OCI-LY1 (cell line): Measurements from ENCODE around the gene KLHL28.

Experiments
- H2AFZ ChIP-seq: fragments of 200-600 bp; sonication (generic), shearing (Covaris generic); 2 replicates; pipeline ENCODE4 v1.6.0; 2014; ENCODE audit warnings: antibody characterized with exemption, mild to moderate bottlenecking, low read length
- H3F3A ChIP-seq: fragments of 200-600 bp; sonication (generic), shearing (Covaris generic); 2 replicates; pipeline ENCODE4 v1.6.0; 2014; ENCODE audit warnings: mild to moderate bottlenecking, antibody characterized with exemption, low read length, moderate library complexity; ENCODE audit not compliant: insufficient read depth
- H3K27ac ChIP-seq: fragments of 200-600 bp; sonication (generic); 2 replicates; pipeline ENCODE4 v1.5.1; 2014; ENCODE audit warnings: low read length, mixed run types, mild to moderate bottlenecking, low read depth; ENCODE audit not compliant: poor library complexity, severe bottlenecking
- H3K27me3 ChIP-seq: fragments of 200-600 bp; sonication (generic); 2 replicates; pipeline ENCODE4 v1.6.0; 2014; ENCODE audit warnings: antibody characterized with exemption, mild to moderate bottlenecking, low read length, moderate library complexity; ENCODE audit not compliant: insufficient read depth
- H3K36me3 ChIP-seq: fragments of 200-600 bp; sonication (generic); 2 replicates; pipeline ENCODE4 v1.6.1; 2014; ENCODE audit warnings: mild to moderate bottlenecking, antibody characterized with exemption, low read length, moderate library complexity, mixed read lengths; ENCODE audit not compliant: insufficient read depth
- H3K4me1 ChIP-seq: fragments of 200-600 bp; sonication (generic); 2 replicates; pipeline ENCODE4 v1.5.1; 2014; ENCODE audit warnings: mild to moderate bottlenecking, low read length, moderate library complexity; ENCODE audit not compliant: insufficient read depth, severe bottlenecking
- H3K4me2 ChIP-seq: fragments of 200-600 bp; sonication (generic), shearing (Covaris generic); 2 replicates; pipeline ENCODE4 v1.6.1; 2014; ENCODE audit warnings: low read length
- H3K4me3 ChIP-seq: fragments of 200-600 bp; sonication (generic); 2 replicates; pipeline ENCODE4 v1.5.1; 2014; ENCODE audit warnings: low read length, low read depth, mild to moderate bottlenecking, mixed read lengths; ENCODE audit not compliant: poor library complexity, severe bottlenecking
- H3K79me2 ChIP-seq: fragments of 200-600 bp; shearing (Covaris generic); 2 replicates; pipeline ENCODE4 v1.6.1; 2016; ENCODE audit warnings: mixed run types, low read length, mixed read lengths; ENCODE audit not compliant: insufficient read depth
- H3K9ac ChIP-seq: fragments of 200-600 bp; sonication (generic), shearing (Covaris generic); 2 replicates; pipeline ENCODE4 v1.6.1; 2014; ENCODE audit warnings: mild to moderate bottlenecking, low read length, mixed read lengths
- H3K9me2 ChIP-seq: fragments of 200-600 bp; sonication (generic), shearing (Covaris generic); 2 replicates; pipeline ENCODE4 v1.6.1; 2014; ENCODE audit warnings: low read depth, mild to moderate bottlenecking, low read length, mixed read lengths
- H3K9me3 ChIP-seq: fragments of 200-600 bp; shearing (Covaris generic); 2 replicates; pipeline ENCODE4 v1.6.1; 2014; ENCODE audit warnings: low read length, mixed read lengths
- H4K20me1 ChIP-seq: fragments of 200-600 bp; sonication (generic), shearing (Covaris generic); 2 replicates; pipeline ENCODE4 v1.6.0; 2016; ENCODE audit warnings: mild to moderate bottlenecking, low read length; ENCODE audit not compliant: insufficient read depth
- CTCF ChIP-seq: fragments of 200-600 bp; sonication (generic), shearing (Covaris generic); IDR thresholded peaks from 2 replicates; pipeline ENCODE4 v1.5.1; 2017; ENCODE audit warnings: mild to moderate bottlenecking, antibody characterized with exemption, low read length, moderate library complexity, mixed read lengths
- EZH2 ChIP-seq: fragments of 200-600 bp; sonication (generic), shearing (Covaris generic); IDR thresholded peaks from 2 replicates; pipeline ENCODE4 v1.8.0; 2017; ENCODE audit warnings: borderline replicate concordance, mixed run types, mild to moderate bottlenecking, antibody characterized with exemption, low read length, moderate library complexity, mixed read lengths

Gene KLHL28

GRCh38 chr14:44945264-44945663 is 16.5 kb downstream of the KLHL28 start:
- H4K20me1 ChIP-seq, result no peaks in the 10 kb centered on the region
- no peaks in the 10 kb centered on the region for H3K4me1 ChIP-seq
- no peak overlapping the region for H3K4me2 ChIP-seq
- TF ChIP-seq CTCF, result no peak
- no peak for TF ChIP-seq EZH2
- H3K4me3 ChIP-seq, result no peak overlapping the region
- peaks cover 10% of the 10 kb centered on the region for H3K79me2 ChIP-seq
- no peaks in the 10 kb centered on the region; the same call in 1 of the 2 replicates for H3F3A ChIP-seq
- no peak overlapping the region for H2AFZ ChIP-seq
- H3K9ac ChIP-seq, result no peak overlapping the region
- no peaks in the 10 kb centered on the region for H3K9me2 ChIP-seq
- peaks cover 6% of the 10 kb centered on the region; the same call in 1 of the 2 replicates for H3K9me3 ChIP-seq
- peaks cover 54% of the 10 kb centered on the region for H3K36me3 ChIP-seq
- no peak overlapping the region for H3K27ac ChIP-seq
- H3K27me3 ChIP-seq, result no peaks in the 10 kb centered on the region

- no peak overlapping the region for H3K9ac ChIP-seq
Observed at GRCh38 chr14:44944107-44944506, 17.6 kb downstream of the KLHL28 start.

GRCh38 chr14:44942436-44942835 is 19.3 kb downstream of the KLHL28 start:
- no peak overlapping the region for H3K4me3 ChIP-seq
- no peak overlapping the region for H3K9ac ChIP-seq
- H4K20me1 ChIP-seq, result no peaks in the 10 kb centered on the region
- no peak overlapping the region for H3K4me2 ChIP-seq
- TF ChIP-seq CTCF, result no peak
- no peak for TF ChIP-seq EZH2
- H3K4me1 ChIP-seq, result no peaks in the 10 kb centered on the region
- no peaks in the 10 kb centered on the region; the same call in 1 of the 2 replicates for H3F3A ChIP-seq
- H3K36me3 ChIP-seq, result peaks cover 73% of the 10 kb centered on the region
- H2AFZ ChIP-seq, result no peak overlapping the region
- no peak overlapping the region for H3K27ac ChIP-seq
- no peaks in the 10 kb centered on the region for H3K9me2 ChIP-seq
- H3K27me3 ChIP-seq, result no peaks in the 10 kb centered on the region
- H3K79me2 ChIP-seq, result no peaks in the 10 kb centered on the region
- peaks cover 3% of the 10 kb centered on the region; the same call in 1 of the 2 replicates for H3K9me3 ChIP-seq

More at GRCh38 chr14:44944107-44944506, 17.6 kb downstream of the KLHL28 start:
- Histone ChIP-seq H3K9me2 (no peaks in the 10 kb centered on the region), H4K20me1 (no peaks in the 10 kb centered on the region), H3K4me2 (no peak overlapping the region), H3K79me2 (peaks cover 5% of the 10 kb centered on the region; the same call in 1 of the 2 replicates), H3K36me3 (peaks cover 65% of the 10 kb centered on the region), H3K4me3 (no peak overlapping the region), H2AFZ (no peak overlapping the region), H3K27me3 (no peaks in the 10 kb centered on the region), H3K9me3 (peaks cover 6% of the 10 kb centered on the region; the same call in 1 of the 2 replicates), H3K27ac (no peak overlapping the region), H3K4me1 (no peaks in the 10 kb centered on the region), H3F3A (no peaks in the 10 kb centered on the region; the same call in 1 of the 2 replicates)
- TF ChIP-seq CTCF (no peak), EZH2 (no peak)
